ENCODE results near the gene LRCH3.
A peak's percentile ranks its signal among the peaks of the same experiment; 100 is the strongest.

The LRCH3 gene

GRCh38 chr3:197791113-197791891 lies at the start of gene LRCH3:
Gene LRCH3 (plus strand): TSS chr3:197791254. CDS start chr3:197791279, 25 bp downstream.
- DNase-seq, result peak; percentile 59 to 67

GRCh38 chr3:197742787-197743186 lies 48.3 kb upstream of the LRCH3 start:
- no peak for DNase-seq

- peak; percentile 20 to 38 for DNase-seq
These were observed 44.8 kb upstream of the LRCH3 start for GRCh38 chr3:197746209-197746608.

GRCh38 chr3:197746801-197747237 lies 44.2 kb upstream of the LRCH3 start:
- DNase-seq, result no peak

GRCh38 chr3:197748597-197749314 lies 42.3 kb upstream of the LRCH3 start:
- DNase-seq, result no peak

GRCh38 chr3:197749315-197749600 lies 41.8 kb upstream of the LRCH3 start:
- no peak for DNase-seq

- peak; percentile 72 to 73 for DNase-seq
These were observed 41.3 kb upstream of the LRCH3 start, which contains the start of gene FYTTD1 for GRCh38 chr3:197749601-197750395. Gene FYTTD1 (plus strand): TSS chr3:197749883. CDS start chr3:197749972, 89 bp downstream.

GRCh38 chr3:197750396-197750831 lies 40.6 kb upstream of the LRCH3 start:
- DNase-seq, result peak; percentile 51 to 58

GRCh38 chr3:197750858-197751737 lies 40.0 kb upstream of the LRCH3 start:
- DNase-seq, result peak in 1 of 2 experiments; percentile 46

GRCh38 chr3:197752107-197752506 lies 38.9 kb upstream of the LRCH3 start:
- no peak for DNase-seq

- peak; percentile 24 to 25 for DNase-seq
These were observed 37.8 kb upstream of the LRCH3 start for GRCh38 chr3:197753263-197753662.

GRCh38 chr3:197756704-197757103 lies 34.4 kb upstream of the LRCH3 start:
- DNase-seq, result no peak

GRCh38 chr3:197758512-197758911 lies 32.5 kb upstream of the LRCH3 start:
- no peak for DNase-seq

GRCh38 chr3:197761784-197762183 lies 29.3 kb upstream of the LRCH3 start:
- DNase-seq, result no peak

- DNase-seq, result no peak
These were observed 15.7 kb upstream of the LRCH3 start for GRCh38 chr3:197775317-197775716.

- peak; percentile 30 to 41 for DNase-seq
These were observed 8.8 kb upstream of the LRCH3 start for GRCh38 chr3:197782230-197782629.

- DNase-seq, result no peak
These were observed 7.0 kb upstream of the LRCH3 start for GRCh38 chr3:197784019-197784585.

GRCh38 chr3:197787412-197787811 lies 3.6 kb upstream of the LRCH3 start:
- DNase-seq, result no peak

GRCh38 chr3:197789309-197789708 lies 1.7 kb upstream of the LRCH3 start:
- no peak for DNase-seq

GRCh38 chr3:197790033-197790432 lies 1.0 kb upstream of the LRCH3 start:
- DNase-seq, result no peak

GRCh38 chr3:197791892-197792647 lies 1.0 kb downstream of the LRCH3 start:
- DNase-seq, result peak; percentile 30 to 53
